ENCODE measurements around the gene MAD1L1.

DNA sequence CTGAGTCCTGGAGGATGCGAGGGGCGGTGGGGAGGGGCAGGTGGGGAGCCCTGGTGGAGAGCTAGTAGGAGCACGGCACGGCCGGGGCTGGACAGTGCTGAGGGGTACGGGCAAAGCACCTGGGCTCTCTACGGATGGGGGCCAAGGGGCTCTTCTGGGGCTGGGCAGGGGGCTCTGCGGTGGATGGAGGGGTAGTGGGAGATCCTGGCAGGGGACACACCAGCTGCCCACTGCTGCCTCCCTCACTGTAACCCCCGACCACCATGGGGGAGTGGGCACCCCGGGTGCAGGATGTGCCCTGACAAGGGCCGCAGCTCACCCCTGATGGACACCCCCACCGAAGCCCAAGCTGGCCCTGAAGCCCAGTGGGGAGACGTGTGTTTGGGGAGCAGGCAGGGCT is 359.3 kb downstream of the MAD1L1 start:
- TF ChIP-seq CTCF (IDR thresholded peaks at IDR 0.05 in 8 of 11, conservative IDR thresholded peaks at IDR 0.05 in 3 of 11) (no peak), POLR2A (IDR thresholded peaks at IDR 0.05) (no peak), POLR2AphosphoS5 (IDR thresholded peaks at IDR 0.05) (no peak)
